ENCODE data around the gene MLST8. TPM values are rescaled to one million over a fixed set of nuclear protein-coding genes. Genes with fewer than 3 reads are reported as not detected.

MLST8 gene
- total RNA-seq, 2 experiments from 2014 or later = 22.9 to 26.4 TPM

GRCh38 chr16:2170587-2171435, 34.4 kb upstream of the MLST8 start:
- Mint-ChIP-seq H3K4me1 (ENCODE audit: low read depth) (no peaks in the 10 kb centered on the region), H3K27me3 (no peaks in the 10 kb centered on the region), H3K9me3 (no peaks in the 10 kb centered on the region), H3K27ac (no peak overlapping the region), H3K4me3 (no peak overlapping the region), H3K36me3 (ENCODE audit: low read depth) (peaks cover 13% of the 10 kb centered on the region)
- POLR2A ChIA-PET = no interaction called here
- H3K4me1 ChIP-seq (ENCODE audit: insufficient read depth, low read length) = no peaks in the 10 kb centered on the region
- no peak overlapping the region for H3K4me3 ChIP-seq (ENCODE audit: low read length)
- DNase-seq (no peak), ATAC-seq (ENCODE audit: poor library complexity) (no peak)
- TF ChIP-seq CTCF (IDR thresholded peaks at IDR 0.05) = no peak
- intact Hi-C loops (cut with DNase I, micrococcal nuclease) = no loop called here
- CTCF ChIA-PET = no interaction called here
- no peaks in the 10 kb centered on the region for H3K9me3 ChIP-seq (ENCODE audit: control insufficient read depth in 1 of 2, insufficient read depth in 1 of 2, low read length in 2 of 2)
- H3K27ac ChIP-seq (ENCODE audit: low read depth in 1 of 2, low read length in 2 of 2) = no peak overlapping the region
- H3K27me3 ChIP-seq (ENCODE audit: control insufficient read depth in 1 of 2, insufficient read depth in 2 of 2, low read length in 2 of 2) = no peaks in the 10 kb centered on the region
- peaks cover 65% of the 10 kb centered on the region for H3K36me3 ChIP-seq (ENCODE audit: insufficient read depth, low read length)

- Mint-ChIP-seq H3K27ac (no peak overlapping the region), H3K9me3 (no peaks in the 10 kb centered on the region), H3K27me3 (no peaks in the 10 kb centered on the region), H3K4me3 (no peak overlapping the region), H3K4me1 (ENCODE audit: low read depth) (no peaks in the 10 kb centered on the region), H3K36me3 (ENCODE audit: low read depth) (peaks cover 9% of the 10 kb centered on the region)
- POLR2A ChIA-PET = no interaction called here
- H3K4me3 ChIP-seq (ENCODE audit: low read length) = no peak overlapping the region
- peaks cover 64% of the 10 kb centered on the region for H3K36me3 ChIP-seq (ENCODE audit: insufficient read depth, low read length)
- intact Hi-C loops (cut with DNase I, micrococcal nuclease) = no loop called here
- no peak overlapping the region for H3K27ac ChIP-seq (ENCODE audit: low read depth in 1 of 2, low read length in 2 of 2)
- H3K27me3 ChIP-seq (ENCODE audit: control insufficient read depth in 1 of 2, insufficient read depth in 2 of 2, low read length in 2 of 2) = no peaks in the 10 kb centered on the region
- no peaks in the 10 kb centered on the region for H3K4me1 ChIP-seq (ENCODE audit: insufficient read depth, low read length)
- no peak for TF ChIP-seq CTCF (IDR thresholded peaks at IDR 0.05)
- H3K9me3 ChIP-seq (ENCODE audit: control insufficient read depth in 1 of 2, insufficient read depth in 1 of 2, low read length in 2 of 2) = no peaks in the 10 kb centered on the region
- DNase-seq (no peak), ATAC-seq (ENCODE audit: poor library complexity) (no peak)
- CTCF ChIA-PET = no interaction called here
Measured at GRCh38 chr16:2171601-2172178, 33.6 kb upstream of the MLST8 start.

- ATAC-seq (ENCODE audit: poor library complexity) (no peak), DNase-seq (no peak)
- ChIA-PET CTCF (no interaction called here), POLR2A (interaction anchor here (1.4 kb wide), 1 partner anchor 18 kb away, joined by 6 read pairs; the partner anchor contains the start of gene TRAF7)
- Mint-ChIP-seq H3K27ac (no peak overlapping the region), H3K4me3 (no peak overlapping the region), H3K27me3 (no peaks in the 10 kb centered on the region), H3K9me3 (no peaks in the 10 kb centered on the region), H3K4me1 (ENCODE audit: low read depth) (no peaks in the 10 kb centered on the region), H3K36me3 (ENCODE audit: low read depth) (peaks cover 9% of the 10 kb centered on the region)
- TF ChIP-seq CTCF (IDR thresholded peaks at IDR 0.05) = no peak
- H3K4me3 ChIP-seq (ENCODE audit: low read length) = no peak overlapping the region
- no peaks in the 10 kb centered on the region for H3K9me3 ChIP-seq (ENCODE audit: control insufficient read depth in 1 of 2, insufficient read depth in 1 of 2, low read length in 2 of 2)
- intact Hi-C loops (cut with DNase I, micrococcal nuclease) = no loop called here
- H3K36me3 ChIP-seq (ENCODE audit: insufficient read depth, low read length) = peaks cover 56% of the 10 kb centered on the region
- no peaks in the 10 kb centered on the region for H3K27me3 ChIP-seq (ENCODE audit: control insufficient read depth in 1 of 2, insufficient read depth in 2 of 2, low read length in 2 of 2)
- no peaks in the 10 kb centered on the region for H3K4me1 ChIP-seq (ENCODE audit: insufficient read depth, low read length)
- no peak overlapping the region for H3K27ac ChIP-seq (ENCODE audit: low read depth in 1 of 2, low read length in 2 of 2)
Measured at GRCh38 chr16:2172688-2173335, 32.4 kb upstream of the MLST8 start.
